MM.1S (cell line): ENCODE results near the gene PPM1H.

Experiments
- EZH2 ChIP-seq: fragments of 300-600 bp; sonication (generic); optimal IDR thresholded peaks from 2 replicates; pipeline ENCODE3; 2017; ENCODE audit warnings: low read depth, mild to moderate bottlenecking, antibody characterized with exemption, low read length, mixed read lengths
- TF ChIP-seq, protein P1 (sequence below): fragments of 300-600 bp; sonication (generic); IDR thresholded peaks from 2 replicates; pipeline ENCODE4 v1.5.1; 2016; ENCODE audit warnings: antibody characterized with exemption, low read length, mixed read lengths

DNA sequence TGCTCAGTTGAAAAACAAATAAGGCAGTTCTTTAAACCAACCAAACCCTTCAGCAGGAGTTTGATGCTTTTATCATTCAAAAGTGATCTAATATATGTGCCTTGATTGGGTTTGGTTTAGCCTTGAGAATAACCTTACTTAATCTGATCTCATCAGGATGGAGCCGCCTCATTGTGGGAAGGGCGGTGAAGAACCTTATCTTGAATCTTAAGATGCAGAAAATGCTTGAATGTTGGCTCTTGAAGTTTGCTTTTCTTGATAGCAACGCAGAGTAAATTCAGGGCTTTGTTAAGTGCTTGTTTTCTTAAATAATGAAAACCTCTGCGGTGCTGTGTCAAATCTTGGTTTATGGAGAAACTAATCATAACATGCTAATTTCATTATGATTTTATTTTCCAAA lies 330.1 kb downstream of the PPM1H start:
- TF ChIP-seq, protein P1, sequence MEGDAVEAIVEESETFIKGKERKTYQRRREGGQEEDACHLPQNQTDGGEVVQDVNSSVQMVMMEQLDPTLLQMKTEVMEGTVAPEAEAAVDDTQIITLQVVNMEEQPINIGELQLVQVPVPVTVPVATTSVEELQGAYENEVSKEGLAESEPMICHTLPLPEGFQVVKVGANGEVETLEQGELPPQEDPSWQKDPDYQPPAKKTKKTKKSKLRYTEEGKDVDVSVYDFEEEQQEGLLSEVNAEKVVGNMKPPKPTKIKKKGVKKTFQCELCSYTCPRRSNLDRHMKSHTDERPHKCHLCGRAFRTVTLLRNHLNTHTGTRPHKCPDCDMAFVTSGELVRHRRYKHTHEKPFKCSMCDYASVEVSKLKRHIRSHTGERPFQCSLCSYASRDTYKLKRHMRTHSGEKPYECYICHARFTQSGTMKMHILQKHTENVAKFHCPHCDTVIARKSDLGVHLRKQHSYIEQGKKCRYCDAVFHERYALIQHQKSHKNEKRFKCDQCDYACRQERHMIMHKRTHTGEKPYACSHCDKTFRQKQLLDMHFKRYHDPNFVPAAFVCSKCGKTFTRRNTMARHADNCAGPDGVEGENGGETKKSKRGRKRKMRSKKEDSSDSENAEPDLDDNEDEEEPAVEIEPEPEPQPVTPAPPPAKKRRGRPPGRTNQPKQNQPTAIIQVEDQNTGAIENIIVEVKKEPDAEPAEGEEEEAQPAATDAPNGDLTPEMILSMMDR, result no peak
- no peak for TF ChIP-seq EZH2
